ENCODE measurements around the gene RXRA.

RXRA gene

GRCh38 chr9:134455021-134455471, 128.8 kb downstream of the RXRA start:
- Histone ChIP-seq H3K36me3 (ENCODE audit: control insufficient read depth in 4 of 4, insufficient read depth in 4 of 4, low read length in 3 of 4) (no peaks in the 10 kb centered on the region), H3K4me3 (ENCODE audit: control insufficient read depth in 1 of 7, extremely low read depth in 1 of 7, insufficient read depth in 4 of 7, low read depth in 2 of 7, low read length in 6 of 7) (peak overlapping the region in 1 of 7 experiments; percentile 57), H3K27ac (ENCODE audit: insufficient read depth in 1 of 2, low read depth in 1 of 2, low read length in 2 of 2, poor library complexity in 1 of 2, severe bottlenecking in 2 of 2) (peak overlapping the region; percentile 74 to 89), H3K9me3 (ENCODE audit: control extremely low read depth in 1 of 5, control insufficient read depth in 4 of 5, insufficient read depth in 2 of 5, low read depth in 1 of 5, low read length in 4 of 5) (no peaks in the 10 kb centered on the region), H3K27me3 (replicated peaks in 2 of 5; ENCODE audit: control insufficient read depth in 4 of 5, insufficient read depth in 5 of 5, low read length in 4 of 5) (no peaks in the 10 kb centered on the region), H3K4me1 (ENCODE audit: control extremely low read depth in 1 of 4, control insufficient read depth in 4 of 4, insufficient read depth in 4 of 4, low read length in 3 of 4) (peaks cover 0 to 57% (median 50%) of the 10 kb centered on the region in 4 experiments)
- ChIA-PET CTCF (interaction anchor here (1.0 kb wide), 1 partner anchor 47 kb away, joined by 3 read pairs; no protein-coding TSS in a partner anchor), POLR2A (interaction anchor here (1.6 kb wide), 1 partner anchor 20 kb away, joined by 12 read pairs; no protein-coding TSS in a partner anchor)
- no peak for DNase-seq
- 93% methylated on average over 7 of the region's 13 CpGs for WGBS (ENCODE audit: insufficient coverage)

- no peaks in the 10 kb centered on the region for H3K9me3 ChIP-seq (ENCODE audit: control extremely low read depth in 1 of 5, control insufficient read depth in 4 of 5, insufficient read depth in 2 of 5, low read depth in 1 of 5, low read length in 4 of 5)
- peak overlapping the region in 3 of 7 experiments; percentile 42 to 57 (median 51) for H3K4me3 ChIP-seq (ENCODE audit: control insufficient read depth in 1 of 7, extremely low read depth in 1 of 7, insufficient read depth in 4 of 7, low read depth in 2 of 7, low read length in 6 of 7)
- no peaks in the 10 kb centered on the region for H3K27me3 ChIP-seq (replicated peaks in 2 of 5; ENCODE audit: control insufficient read depth in 4 of 5, insufficient read depth in 5 of 5, low read length in 4 of 5)
- peaks cover 0 to 59% (median 50%) of the 10 kb centered on the region in 4 experiments for H3K4me1 ChIP-seq (ENCODE audit: control extremely low read depth in 1 of 4, control insufficient read depth in 4 of 4, insufficient read depth in 4 of 4, low read length in 3 of 4)
- WGBS (ENCODE audit: insufficient coverage), result 17% methylated on average over 15 of the region's 15 CpGs
- DNase-seq, result no peak
- POLR2A ChIA-PET, result interaction anchor here (0.7 to 1.6 kb wide), 4 partner anchors 19 to 187 kb away, joined by 3 to 12 read pairs (median 4); no protein-coding TSS in a partner anchor
- CTCF ChIA-PET, result interaction anchor here (0.9 to 1.5 kb wide), 4 partner anchors 103 to 242 kb away, joined by 3 to 4 read pairs (median 4); no protein-coding TSS in a partner anchor
- no peaks in the 10 kb centered on the region for H3K36me3 ChIP-seq (ENCODE audit: control insufficient read depth in 4 of 4, insufficient read depth in 4 of 4, low read length in 3 of 4)
- H3K27ac ChIP-seq (ENCODE audit: insufficient read depth in 1 of 2, low read depth in 1 of 2, low read length in 2 of 2, poor library complexity in 1 of 2, severe bottlenecking in 2 of 2), result peak overlapping the region; percentile 74 to 89
Measured at GRCh38 chr9:134455537-134455933, 129.3 kb downstream of the RXRA start.

- Histone ChIP-seq H3K27ac (ENCODE audit: insufficient read depth in 1 of 2, low read depth in 1 of 2, low read length in 2 of 2, poor library complexity in 1 of 2, severe bottlenecking in 2 of 2) (peak overlapping the region; percentile 74 to 89), H3K27me3 (replicated peaks in 2 of 5; ENCODE audit: control insufficient read depth in 4 of 5, insufficient read depth in 5 of 5, low read length in 4 of 5) (no peaks in the 10 kb centered on the region), H3K36me3 (ENCODE audit: control insufficient read depth in 4 of 4, insufficient read depth in 4 of 4, low read length in 3 of 4) (no peaks in the 10 kb centered on the region), H3K9me3 (ENCODE audit: control extremely low read depth in 1 of 5, control insufficient read depth in 4 of 5, insufficient read depth in 2 of 5, low read depth in 1 of 5, low read length in 4 of 5) (no peaks in the 10 kb centered on the region), H3K4me1 (ENCODE audit: control extremely low read depth in 1 of 4, control insufficient read depth in 4 of 4, insufficient read depth in 4 of 4, low read length in 3 of 4) (peaks cover 0 to 65% (median 52%) of the 10 kb centered on the region in 4 experiments), H3K4me3 (ENCODE audit: control insufficient read depth in 1 of 7, extremely low read depth in 1 of 7, insufficient read depth in 4 of 7, low read depth in 2 of 7, low read length in 6 of 7) (peak overlapping the region in 4 of 7 experiments; percentile 42 to 57 (median 48))
- peak; percentile 97 to 100 (median 99) for DNase-seq
- ChIA-PET CTCF (interaction anchor here (0.6 to 1.5 kb wide), 10 partner anchors 9 to 241 kb away, joined by 3 to 4 read pairs (median 3); no protein-coding TSS in a partner anchor), POLR2A (interaction anchor here (0.7 to 1.6 kb wide), 4 partner anchors 18 to 186 kb away, joined by 3 to 12 read pairs (median 4); no protein-coding TSS in a partner anchor)
- WGBS (ENCODE audit: insufficient coverage), result 1% methylated on average over 31 of the region's 41 CpGs
Measured at GRCh38 chr9:134455934-134456755, 129.9 kb downstream of the RXRA start.

GRCh38 chr9:134456756-134457305, 130.6 kb downstream of the RXRA start:
- no peak for DNase-seq
- Histone ChIP-seq H3K4me1 (ENCODE audit: control extremely low read depth in 1 of 4, control insufficient read depth in 4 of 4, insufficient read depth in 4 of 4, low read length in 3 of 4) (peaks cover 0 to 69% (median 55%) of the 10 kb centered on the region in 4 experiments), H3K36me3 (ENCODE audit: control insufficient read depth in 4 of 4, insufficient read depth in 4 of 4, low read length in 3 of 4) (no peaks in the 10 kb centered on the region), H3K27me3 (replicated peaks in 2 of 5; ENCODE audit: control insufficient read depth in 4 of 5, insufficient read depth in 5 of 5, low read length in 4 of 5) (no peaks in the 10 kb centered on the region), H3K27ac (ENCODE audit: insufficient read depth in 1 of 2, low read depth in 1 of 2, low read length in 2 of 2, poor library complexity in 1 of 2, severe bottlenecking in 2 of 2) (peak overlapping the region; percentile 52 to 89), H3K4me3 (ENCODE audit: control insufficient read depth in 1 of 7, extremely low read depth in 1 of 7, insufficient read depth in 4 of 7, low read depth in 2 of 7, low read length in 6 of 7) (peak overlapping the region in 4 of 7 experiments; percentile 31 to 45 (median 42)), H3K9me3 (ENCODE audit: control extremely low read depth in 1 of 5, control insufficient read depth in 4 of 5, insufficient read depth in 2 of 5, low read depth in 1 of 5, low read length in 4 of 5) (peaks cover 0 to 3% (median 0%) of the 10 kb centered on the region in 5 experiments)
- ChIA-PET POLR2A (interaction anchor here (0.6 to 1.6 kb wide), 4 partner anchors 18 to 293 kb away, joined by 3 to 12 read pairs (median 4); no protein-coding TSS in a partner anchor), CTCF (interaction anchor here (0.6 to 1.5 kb wide), 9 partner anchors 9 to 240 kb away, joined by 3 to 4 read pairs (median 3); no protein-coding TSS in a partner anchor)
- WGBS (ENCODE audit: insufficient coverage), result 93% methylated on average over 11 of the region's 12 CpGs

GRCh38 chr9:134457321-134458206, 131.3 kb downstream of the RXRA start:
- Histone ChIP-seq H3K27me3 (replicated peaks in 2 of 5; ENCODE audit: control insufficient read depth in 4 of 5, insufficient read depth in 5 of 5, low read length in 4 of 5) (no peaks in the 10 kb centered on the region), H3K4me1 (ENCODE audit: control extremely low read depth in 1 of 4, control insufficient read depth in 4 of 4, insufficient read depth in 4 of 4, low read length in 3 of 4) (peaks cover 0 to 77% (median 61%) of the 10 kb centered on the region in 4 experiments), H3K27ac (ENCODE audit: insufficient read depth in 1 of 2, low read depth in 1 of 2, low read length in 2 of 2, poor library complexity in 1 of 2, severe bottlenecking in 2 of 2) (peak overlapping the region; percentile 52 to 89), H3K36me3 (ENCODE audit: control insufficient read depth in 4 of 4, insufficient read depth in 4 of 4, low read length in 3 of 4) (no peaks in the 10 kb centered on the region), H3K4me3 (ENCODE audit: control insufficient read depth in 1 of 7, extremely low read depth in 1 of 7, insufficient read depth in 4 of 7, low read depth in 2 of 7, low read length in 6 of 7) (peak overlapping the region in 1 of 7 experiments; percentile 45), H3K9me3 (ENCODE audit: control extremely low read depth in 1 of 5, control insufficient read depth in 4 of 5, insufficient read depth in 2 of 5, low read depth in 1 of 5, low read length in 4 of 5) (peaks cover 0 to 3% (median 0%) of the 10 kb centered on the region in 5 experiments)
- DNase-seq, result no peak
- ChIA-PET CTCF (interaction anchor here (0.6 to 1.6 kb wide), 6 partner anchors 10 to 232 kb away, joined by 3 to 4 read pairs (median 4); no protein-coding TSS in a partner anchor), POLR2A (interaction anchor here (0.6 kb wide), 2 partner anchors 17 to 294 kb away, joined by 3 read pairs; no protein-coding TSS in a partner anchor)
- 88% methylated on average over 12 of the region's 18 CpGs for WGBS (ENCODE audit: insufficient coverage)

Measured in common myeloid progenitor, CD34-positive (primary cell).